ENCODE results near the gene CPA1.

The CPA1 gene

DNA sequence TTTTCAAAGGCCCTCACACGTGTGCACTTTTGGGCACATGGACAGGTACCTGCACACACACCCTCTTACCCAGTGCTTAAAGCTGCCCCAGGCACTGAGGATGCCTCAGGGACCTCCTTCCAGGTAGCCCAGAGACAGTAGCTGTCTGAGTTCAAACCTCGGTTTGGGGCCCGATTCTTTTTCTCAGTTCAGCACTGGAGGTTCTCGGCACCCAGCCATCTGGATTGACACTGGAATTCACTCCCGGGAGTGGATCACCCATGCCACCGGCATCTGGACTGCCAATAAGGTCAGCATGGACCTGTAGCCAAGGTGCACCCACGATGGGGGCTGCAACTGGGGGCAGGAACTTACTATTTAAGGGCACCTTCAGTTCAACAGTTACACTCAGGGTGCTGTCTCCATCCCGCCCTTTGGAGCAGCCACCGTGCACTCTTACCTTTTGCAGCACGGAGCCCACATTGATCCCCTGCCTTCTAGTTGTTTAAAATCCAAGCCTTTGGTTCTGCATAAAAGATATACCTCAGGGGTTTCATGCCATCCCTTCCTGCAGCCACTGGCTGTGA is 18.0 kb upstream of the CPA1 start:
- no peak for DNase-seq (ENCODE audit: low spot score)
- TF ChIP-seq, protein P1, sequence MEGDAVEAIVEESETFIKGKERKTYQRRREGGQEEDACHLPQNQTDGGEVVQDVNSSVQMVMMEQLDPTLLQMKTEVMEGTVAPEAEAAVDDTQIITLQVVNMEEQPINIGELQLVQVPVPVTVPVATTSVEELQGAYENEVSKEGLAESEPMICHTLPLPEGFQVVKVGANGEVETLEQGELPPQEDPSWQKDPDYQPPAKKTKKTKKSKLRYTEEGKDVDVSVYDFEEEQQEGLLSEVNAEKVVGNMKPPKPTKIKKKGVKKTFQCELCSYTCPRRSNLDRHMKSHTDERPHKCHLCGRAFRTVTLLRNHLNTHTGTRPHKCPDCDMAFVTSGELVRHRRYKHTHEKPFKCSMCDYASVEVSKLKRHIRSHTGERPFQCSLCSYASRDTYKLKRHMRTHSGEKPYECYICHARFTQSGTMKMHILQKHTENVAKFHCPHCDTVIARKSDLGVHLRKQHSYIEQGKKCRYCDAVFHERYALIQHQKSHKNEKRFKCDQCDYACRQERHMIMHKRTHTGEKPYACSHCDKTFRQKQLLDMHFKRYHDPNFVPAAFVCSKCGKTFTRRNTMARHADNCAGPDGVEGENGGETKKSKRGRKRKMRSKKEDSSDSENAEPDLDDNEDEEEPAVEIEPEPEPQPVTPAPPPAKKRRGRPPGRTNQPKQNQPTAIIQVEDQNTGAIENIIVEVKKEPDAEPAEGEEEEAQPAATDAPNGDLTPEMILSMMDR (IDR thresholded peaks at IDR 0.05; ENCODE audit: extremely low read depth, insufficient read depth, missing control alignments): no peak
- in situ Hi-C loops (cut with MboI; ENCODE audit: low pct_unique_long_range_greater_than_20kb, low sequenced_read_pairs, unreplicated experiment): no loop called here

- TF ChIP-seq, protein P1 (IDR thresholded peaks at IDR 0.05; ENCODE audit: extremely low read depth, insufficient read depth, missing control alignments): no peak
- in situ Hi-C loops (cut with MboI; ENCODE audit: low pct_unique_long_range_greater_than_20kb, low sequenced_read_pairs, unreplicated experiment): no loop called here
- DNase-seq (ENCODE audit: low spot score): no peak
Observed at GRCh38 chr7:130363026-130363847, 17.1 kb upstream of the CPA1 start.

- TF ChIP-seq, protein P1 (IDR thresholded peaks at IDR 0.05; ENCODE audit: extremely low read depth, insufficient read depth, missing control alignments): no peak
- no peak for DNase-seq (ENCODE audit: low spot score)
- in situ Hi-C loops (cut with MboI; ENCODE audit: low pct_unique_long_range_greater_than_20kb, low sequenced_read_pairs, unreplicated experiment): no loop called here
Observed at GRCh38 chr7:130364451-130364850, 15.8 kb upstream of the CPA1 start.

DNA sequence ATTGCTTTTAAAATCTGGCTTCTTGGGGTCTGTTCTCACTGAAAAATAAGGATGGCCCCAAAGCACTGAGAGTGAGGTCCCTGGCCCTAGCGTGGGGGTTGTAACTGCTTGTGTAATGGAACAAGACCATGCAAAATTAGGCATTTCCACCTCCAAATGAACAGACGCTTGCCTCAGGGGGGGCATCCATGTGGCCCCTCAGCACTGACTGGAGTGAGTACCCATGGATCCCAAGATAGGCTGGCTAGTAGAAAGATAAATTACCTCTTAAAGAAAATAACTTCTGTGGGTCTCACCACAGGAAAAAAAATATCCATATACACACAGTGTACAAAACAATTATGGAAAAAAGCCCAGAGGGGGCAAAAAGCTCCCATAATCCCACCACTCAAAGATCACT is 15.2 kb upstream of the CPA1 start:
- in situ Hi-C loops (cut with MboI; ENCODE audit: low pct_unique_long_range_greater_than_20kb, low sequenced_read_pairs, unreplicated experiment): no loop called here
- no peak for DNase-seq (ENCODE audit: low spot score)
- TF ChIP-seq, protein P1 (IDR thresholded peaks at IDR 0.05; ENCODE audit: extremely low read depth, insufficient read depth, missing control alignments): no peak

DNA sequence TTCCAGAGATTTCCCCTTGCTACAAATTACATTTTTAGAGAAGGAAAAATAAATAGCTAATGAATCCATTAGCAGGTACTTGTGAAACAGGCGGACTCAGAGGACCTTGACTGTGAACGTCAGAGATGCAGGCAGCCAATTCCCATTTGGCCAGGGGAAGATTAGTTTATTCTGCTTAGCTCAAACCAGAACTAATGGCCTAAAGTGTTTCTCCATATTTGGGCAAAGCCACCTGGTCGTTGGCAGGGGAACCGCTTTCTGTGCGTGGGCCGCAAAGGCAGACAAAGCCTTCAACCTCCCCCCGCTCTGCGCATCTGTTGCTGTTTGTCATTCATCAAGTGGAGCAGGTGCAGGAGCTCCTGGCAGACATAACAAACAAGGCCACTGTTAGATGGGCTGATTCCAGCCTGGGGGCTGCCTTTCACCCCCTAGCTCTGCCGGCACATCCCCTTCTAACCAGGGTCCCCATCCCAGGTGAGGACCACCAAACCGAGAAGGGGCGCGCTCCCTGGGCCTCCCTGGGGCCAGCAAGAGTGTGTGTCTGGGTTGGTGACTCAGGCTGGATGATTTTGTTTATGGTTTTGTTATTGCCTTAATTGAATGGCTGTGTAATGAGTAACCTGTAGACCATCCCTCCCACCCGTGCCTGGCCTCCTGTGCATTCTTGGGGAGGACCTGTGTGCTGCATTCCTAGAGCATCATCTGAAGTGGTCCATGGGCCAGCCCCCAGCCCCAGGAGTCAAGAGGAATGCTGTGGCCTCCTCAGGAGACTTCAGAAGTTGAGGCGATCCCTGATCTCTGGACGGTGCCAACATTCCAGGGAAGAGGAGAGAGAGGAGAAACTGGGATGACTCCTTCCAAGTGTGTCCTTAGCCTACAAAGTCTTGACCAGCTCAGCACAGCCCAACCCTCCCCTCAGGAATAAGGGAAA is 14.5 kb upstream of the CPA1 start:
- TF ChIP-seq, protein P1 (IDR thresholded peaks at IDR 0.05; ENCODE audit: extremely low read depth, insufficient read depth, missing control alignments): no peak
- in situ Hi-C loops (cut with MboI; ENCODE audit: low pct_unique_long_range_greater_than_20kb, low sequenced_read_pairs, unreplicated experiment): no loop called here
- DNase-seq (ENCODE audit: low spot score): peak; percentile 42

DNA sequence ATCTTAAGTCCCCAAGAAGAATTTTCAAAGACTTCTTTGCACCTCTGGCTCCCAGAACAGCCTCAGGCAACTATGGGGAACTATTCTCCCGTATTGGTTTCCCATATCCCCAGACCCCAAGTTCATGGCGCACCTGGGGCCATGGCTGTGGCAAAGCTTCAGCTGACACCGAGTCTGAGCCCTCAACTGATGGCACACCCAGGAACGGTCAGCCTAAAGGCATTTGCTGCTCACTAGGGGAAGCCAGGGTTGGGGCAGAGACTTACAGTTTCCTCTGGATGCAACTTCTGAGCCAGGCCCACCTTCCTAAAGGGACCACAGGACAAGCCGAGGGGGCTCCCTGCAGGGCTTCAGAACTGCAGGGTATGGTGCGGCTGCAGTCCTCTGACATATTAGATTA is 13.7 kb upstream of the CPA1 start:
- in situ Hi-C loops (cut with MboI; ENCODE audit: low pct_unique_long_range_greater_than_20kb, low sequenced_read_pairs, unreplicated experiment): no loop called here
- TF ChIP-seq, protein P1 (IDR thresholded peaks at IDR 0.05; ENCODE audit: extremely low read depth, insufficient read depth, missing control alignments): no peak
- DNase-seq (ENCODE audit: low spot score): no peak

Measured in GM13977 (cell line).